Spinal cord (tissue), 10 donors: ENCODE results near the gene NDUFS4. TPM values are rescaled to one million over a fixed set of nuclear protein-coding genes. Genes with fewer than 3 reads are reported as not detected.

ENCODE experiments used
- DNase-seq, 6 donors: peaks; one replicate each; pipeline versions ENCODE4 v3.0.0 to v3.0.0-alpha.2; 2013 to 2015; ENCODE audit warnings: low spot score in 6 of 6, low read depth in 4 of 6
- H3K27ac ChIP-seq: one replicate; pipeline ENCODE4 v1.5.1; 2013; ENCODE audit warnings: low read depth, low read length, control low read depth
- H3K27me3 ChIP-seq: one replicate; pipeline ENCODE4 v1.6.1; 2013; ENCODE audit warnings: low read length; ENCODE audit not compliant: control insufficient read depth, insufficient read depth
- H3K36me3 ChIP-seq: one replicate; pipeline ENCODE4 v1.6.1; 2013; ENCODE audit warnings: low read length; ENCODE audit not compliant: control insufficient read depth, insufficient read depth
- H3K4me1 ChIP-seq: one replicate; pipeline ENCODE4 v1.6.1; 2013; ENCODE audit warnings: low read length; ENCODE audit not compliant: control insufficient read depth, insufficient read depth
- H3K4me3 ChIP-seq: one replicate; pipeline ENCODE4 v1.5.1; 2013; ENCODE audit warnings: low read depth, low read length, control low read depth
- H3K9me3 ChIP-seq: one replicate; pipeline ENCODE4 v1.6.1; 2013; ENCODE audit warnings: low read length; ENCODE audit not compliant: control insufficient read depth, insufficient read depth
- WGBS: methylation state at CpG from one replicate; pipeline ENCODE4 v1.1.5; 2013; ENCODE audit warnings: missing lambda C conversion rate; ENCODE audit not compliant: insufficient coverage; 5-methylcytosine and 5-hydroxymethylcytosine counted together
- polyA plus RNA-seq, 2 donors: library from polyadenylated mRNA; unstranded; fragments of 120-200 nt; gene quantifications; one replicate each; pipeline ENCODE4 v1.2.1, GENCODE V29; 2013; ENCODE audit not compliant: insufficient read length in 2 of 2
- total RNA-seq, 2 donors: library from RNA; depleted of rRNA in 1 of 2; stranded (reverse); fragments of 120-200 nt in 1 of 2; fragments of >200 nt in 1 of 2; gene quantifications; one replicate each; pipeline versions ENCODE4 v1.2.3 to v1.2.4, GENCODE V29; 2013 to 2014
- donor health status: healthy.

Gene NDUFS4
- total and polyA plus RNA-seq, 4 donors = 124 to 189 (median 142) TPM

- peak overlapping the region; percentile 26 for H3K27ac ChIP-seq
- H3K9me3 ChIP-seq = peaks cover 2% of the 10 kb centered on the region
- no peaks in the 10 kb centered on the region for H3K36me3 ChIP-seq
- H3K4me3 ChIP-seq = no peak overlapping the region
- no peaks in the 10 kb centered on the region for H3K4me1 ChIP-seq
- H3K27me3 ChIP-seq = no peaks in the 10 kb centered on the region
- no peak for DNase-seq
These were observed 8.0 kb downstream of the NDUFS4 start for GRCh38 chr5:53568401-53568800.

- peak in 1 of 6 donors; percentile 10 for DNase-seq
- peaks cover 2% of the 10 kb centered on the region for H3K9me3 ChIP-seq
- H3K4me3 ChIP-seq = no peak overlapping the region
- WGBS = no CpG with 5 or more reads among the region's 1 CpG
- no peak overlapping the region for H3K27ac ChIP-seq
- H3K36me3 ChIP-seq = no peaks in the 10 kb centered on the region
- no peaks in the 10 kb centered on the region for H3K27me3 ChIP-seq
- H3K4me1 ChIP-seq = no peaks in the 10 kb centered on the region
These were observed 8.4 kb downstream of the NDUFS4 start for GRCh38 chr5:53568871-53569270.

DNA sequence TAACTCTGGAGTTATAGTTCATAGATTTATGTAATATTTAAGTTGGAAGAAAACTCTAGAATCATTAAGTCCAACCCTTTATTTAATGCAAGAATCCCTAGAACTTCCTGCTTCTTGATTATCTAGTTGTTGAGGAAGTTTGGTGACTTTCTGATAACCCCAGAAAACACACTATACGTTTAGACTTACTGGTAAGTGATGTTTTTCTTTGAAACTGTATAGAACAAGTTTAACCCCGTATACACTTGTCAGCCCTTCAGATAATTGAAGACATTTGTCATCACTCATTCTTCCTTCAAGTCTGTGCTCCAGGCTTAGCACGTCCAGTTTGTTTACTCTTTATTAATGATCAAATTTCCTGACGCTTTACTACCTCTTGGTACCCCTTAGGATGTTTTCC, 9.0 kb downstream of the NDUFS4 start:
- Histone ChIP-seq H3K9me3 (peaks cover 2% of the 10 kb centered on the region), H3K4me3 (no peak overlapping the region), H3K27ac (no peak overlapping the region), H3K27me3 (no peaks in the 10 kb centered on the region), H3K4me1 (no peaks in the 10 kb centered on the region), H3K36me3 (no peaks in the 10 kb centered on the region)
- no CpG with 5 or more reads among the region's 4 CpGs for WGBS
- no peak for DNase-seq

DNA sequence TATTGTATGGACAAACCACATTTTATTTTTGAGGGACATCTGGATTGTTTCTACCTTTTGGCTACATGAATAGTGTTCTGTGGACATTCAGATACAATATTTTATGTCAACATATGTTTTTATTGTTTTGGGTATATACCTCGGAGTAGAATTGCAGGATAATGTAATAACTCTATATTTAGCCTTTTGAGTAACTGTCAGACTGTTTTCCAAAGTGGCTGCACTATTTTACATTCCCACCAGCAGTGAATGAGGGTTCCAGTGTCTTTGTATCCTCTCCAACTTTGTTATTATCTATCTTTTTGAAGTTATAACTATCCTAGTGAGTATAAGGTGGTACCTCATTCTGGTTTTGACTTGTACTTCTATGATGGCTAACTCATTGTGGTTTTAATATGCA, 11.0 kb downstream of the NDUFS4 start:
- peaks cover 2% of the 10 kb centered on the region for H3K9me3 ChIP-seq
- DNase-seq = no peak
- H3K36me3 ChIP-seq = no peaks in the 10 kb centered on the region
- no peak overlapping the region for H3K4me3 ChIP-seq
- WGBS = no CpG with 5 or more reads among the region's 1 CpG
- H3K4me1 ChIP-seq = no peaks in the 10 kb centered on the region
- no peak overlapping the region for H3K27ac ChIP-seq
- H3K27me3 ChIP-seq = no peaks in the 10 kb centered on the region

DNA sequence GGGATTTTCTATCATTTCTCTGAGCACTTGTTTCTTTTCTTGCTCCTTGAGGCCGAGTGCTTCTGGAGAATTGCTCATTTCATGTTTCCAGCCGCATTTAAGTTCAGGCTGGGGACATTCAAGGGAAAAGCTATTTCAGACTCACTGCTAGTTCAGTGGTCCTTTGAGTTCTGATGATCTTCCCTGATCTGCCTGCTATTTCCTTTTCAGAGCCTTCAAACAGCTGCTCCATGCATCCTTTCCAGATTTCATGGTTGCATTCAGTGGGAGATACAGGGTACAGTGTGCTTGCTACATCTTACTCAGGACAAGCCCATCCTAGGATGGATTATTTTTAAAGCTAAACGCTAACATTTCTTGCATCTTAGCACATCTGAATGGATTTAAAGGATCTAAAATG, 14.7 kb downstream of the NDUFS4 start:
- Histone ChIP-seq H3K4me1 (no peaks in the 10 kb centered on the region), H3K27me3 (no peaks in the 10 kb centered on the region), H3K4me3 (no peak overlapping the region), H3K9me3 (peaks cover 2% of the 10 kb centered on the region), H3K27ac (no peak overlapping the region), H3K36me3 (no peaks in the 10 kb centered on the region)
- DNase-seq = peak in 2 of 6 donors; percentile 17 to 27
- WGBS = 50% methylated on average over 2 of the region's 3 CpGs

DNA sequence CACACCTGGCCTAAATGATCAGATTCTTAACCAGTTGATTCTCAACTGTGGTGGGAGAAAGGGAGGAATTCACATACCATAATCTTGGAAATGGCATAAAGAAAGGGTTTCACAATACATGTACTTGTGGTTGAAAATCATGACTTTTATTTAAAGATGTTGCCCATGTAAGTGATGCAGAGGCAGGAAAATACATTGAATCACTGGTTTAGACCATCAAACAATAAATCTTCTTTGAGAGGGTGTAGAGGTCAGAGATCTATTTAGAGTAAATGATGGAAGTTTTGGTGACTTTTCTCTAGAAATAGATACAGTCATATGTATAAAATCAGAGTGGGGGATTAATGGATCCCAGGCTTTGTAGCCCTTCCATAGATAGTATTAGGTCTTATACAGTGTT, 15.4 kb downstream of the NDUFS4 start:
- Histone ChIP-seq H3K27ac (no peak overlapping the region), H3K4me3 (no peak overlapping the region), H3K4me1 (no peaks in the 10 kb centered on the region), H3K36me3 (no peaks in the 10 kb centered on the region), H3K9me3 (no peaks in the 10 kb centered on the region), H3K27me3 (no peaks in the 10 kb centered on the region)
- no peak for DNase-seq

- Histone ChIP-seq H3K36me3 (no peaks in the 10 kb centered on the region), H3K27ac (no peak overlapping the region), H3K4me3 (no peak overlapping the region), H3K9me3 (no peaks in the 10 kb centered on the region), H3K27me3 (no peaks in the 10 kb centered on the region), H3K4me1 (no peaks in the 10 kb centered on the region)
- DNase-seq = no peak
- WGBS = 90% methylated on average over 1 of the region's 2 CpGs
These were observed 16.2 kb downstream of the NDUFS4 start for GRCh38 chr5:53576674-53577073.

DNA sequence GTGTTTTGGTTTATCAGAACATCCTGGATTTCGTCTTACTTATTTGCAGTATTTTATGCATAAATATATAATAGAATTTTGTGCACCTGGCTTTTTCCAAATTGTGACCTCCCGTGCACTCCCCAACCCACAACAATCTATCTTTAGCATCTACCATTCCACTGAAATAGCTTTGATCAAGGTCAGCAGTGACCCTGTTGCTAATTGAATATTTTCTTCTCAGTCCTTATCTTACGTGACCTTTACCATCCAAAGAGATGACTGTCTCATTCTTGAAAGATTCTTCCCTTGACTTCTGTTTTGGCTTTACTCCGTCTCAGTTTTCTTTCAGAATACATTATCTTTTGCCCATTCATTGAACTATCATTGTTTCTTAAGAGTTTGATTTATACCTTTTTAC, 18.4 kb downstream of the NDUFS4 start:
- Histone ChIP-seq H3K4me3 (no peak overlapping the region), H3K27ac (no peak overlapping the region), H3K9me3 (no peaks in the 10 kb centered on the region), H3K4me1 (no peaks in the 10 kb centered on the region), H3K27me3 (no peaks in the 10 kb centered on the region), H3K36me3 (no peaks in the 10 kb centered on the region)
- no peak for DNase-seq
- 93% methylated on average over 2 of the region's 4 CpGs for WGBS

GRCh38 chr5:53580547-53580946, 20.1 kb downstream of the NDUFS4 start:
- no peaks in the 10 kb centered on the region for H3K4me1 ChIP-seq
- no peaks in the 10 kb centered on the region for H3K36me3 ChIP-seq
- 94% methylated on average over 7 of the region's 7 CpGs for WGBS

DNA sequence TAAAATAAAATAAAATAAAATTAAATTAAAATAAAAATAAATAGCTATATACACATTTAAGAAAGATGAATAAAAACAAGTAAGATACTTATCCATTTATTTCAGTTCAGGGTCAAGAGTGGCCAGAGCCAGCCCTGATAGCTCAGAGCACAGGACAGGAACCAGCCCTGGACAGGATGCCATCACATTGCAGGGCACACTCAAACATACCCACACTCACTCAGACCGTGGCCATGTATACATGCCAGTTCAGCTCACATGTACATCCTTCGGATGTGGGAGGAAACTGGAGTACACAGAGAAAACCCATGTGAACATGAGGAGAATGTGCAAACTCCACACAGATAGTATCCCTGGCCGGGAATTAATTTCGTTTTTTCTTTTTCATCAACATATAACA, 21.8 kb downstream of the NDUFS4 start:
- WGBS = 100% methylated on average over 2 of the region's 4 CpGs
- H3K36me3 ChIP-seq = no peaks in the 10 kb centered on the region
- H3K27ac ChIP-seq = no peak overlapping the region
- no peaks in the 10 kb centered on the region for H3K9me3 ChIP-seq
- H3K4me1 ChIP-seq = no peaks in the 10 kb centered on the region
- H3K27me3 ChIP-seq = no peaks in the 10 kb centered on the region
- H3K4me3 ChIP-seq = no peak overlapping the region
- no peak for DNase-seq

More at GRCh38 chr5:53580547-53580946, 20.1 kb downstream of the NDUFS4 start:
- Histone ChIP-seq H3K27ac (no peak overlapping the region), H3K9me3 (no peaks in the 10 kb centered on the region), H3K4me3 (no peak overlapping the region), H3K27me3 (no peaks in the 10 kb centered on the region)
- DNase-seq = no peak
